ENCODE measurements around the gene EDAR.

GRCh38 chr2:108870069-108870644 lies 118.9 kb downstream of the EDAR start:
- TF ChIP-seq CTCF (IDR thresholded peaks at IDR 0.05; ENCODE audit: insufficient read depth, low read length) = no peak
- TF ChIP-seq POLR2AphosphoS5 (IDR thresholded peaks at IDR 0.05; ENCODE audit: low read depth) = no peak
- no peak for TF ChIP-seq REST (IDR thresholded peaks at IDR 0.05; ENCODE audit: insufficient replicate concordance, low read depth)
